NCI-H1436 (cell line): Measurements from ENCODE around the gene RAPGEF5.

ENCODE experiments used
- DNase-seq: peaks from one replicate; lab custom pipeline; 2025; lab: John Stamatoyannopoulos, UW

RAPGEF5 gene

DNA sequence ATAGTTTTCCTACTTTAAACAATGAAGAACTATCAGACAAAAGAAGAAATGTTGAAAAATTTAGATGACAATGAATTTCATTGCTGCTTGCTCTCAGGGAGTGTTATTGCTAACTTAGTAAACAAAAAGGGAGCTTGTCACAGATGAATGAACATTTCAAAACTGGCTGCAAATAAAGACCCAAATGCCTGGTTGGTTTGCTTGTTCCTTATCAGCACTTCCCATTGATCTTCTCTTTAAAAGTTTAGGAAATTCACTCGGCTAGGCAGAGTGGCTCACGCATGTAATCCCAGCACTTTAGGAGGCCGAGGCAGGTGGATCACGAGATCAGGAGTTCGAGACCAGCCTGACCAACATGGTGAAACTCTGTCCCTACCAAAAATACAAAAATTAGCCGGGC, 167.2 kb downstream of the RAPGEF5 start:
- DNase-seq = no peak

DNA sequence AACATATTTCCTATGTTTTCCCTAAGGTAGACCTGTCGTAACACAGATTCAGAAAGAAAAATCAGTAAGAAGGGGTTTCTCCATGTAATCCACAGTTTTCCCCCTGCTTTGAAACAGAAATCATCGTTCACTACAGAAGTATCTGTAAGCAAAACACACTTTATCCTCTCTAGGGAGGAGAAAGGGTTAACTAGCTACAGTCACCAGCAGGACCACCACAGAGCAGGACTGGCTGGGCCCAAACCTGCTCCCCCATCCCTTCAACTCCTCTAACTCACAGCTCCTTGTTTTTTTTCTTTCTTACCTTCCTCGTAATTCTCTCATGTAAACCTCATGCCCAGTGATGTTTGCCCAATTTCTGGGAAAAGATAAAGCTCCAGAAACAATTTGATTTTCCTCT, 167.7 kb downstream of the RAPGEF5 start:
- DNase-seq = no peak

DNA sequence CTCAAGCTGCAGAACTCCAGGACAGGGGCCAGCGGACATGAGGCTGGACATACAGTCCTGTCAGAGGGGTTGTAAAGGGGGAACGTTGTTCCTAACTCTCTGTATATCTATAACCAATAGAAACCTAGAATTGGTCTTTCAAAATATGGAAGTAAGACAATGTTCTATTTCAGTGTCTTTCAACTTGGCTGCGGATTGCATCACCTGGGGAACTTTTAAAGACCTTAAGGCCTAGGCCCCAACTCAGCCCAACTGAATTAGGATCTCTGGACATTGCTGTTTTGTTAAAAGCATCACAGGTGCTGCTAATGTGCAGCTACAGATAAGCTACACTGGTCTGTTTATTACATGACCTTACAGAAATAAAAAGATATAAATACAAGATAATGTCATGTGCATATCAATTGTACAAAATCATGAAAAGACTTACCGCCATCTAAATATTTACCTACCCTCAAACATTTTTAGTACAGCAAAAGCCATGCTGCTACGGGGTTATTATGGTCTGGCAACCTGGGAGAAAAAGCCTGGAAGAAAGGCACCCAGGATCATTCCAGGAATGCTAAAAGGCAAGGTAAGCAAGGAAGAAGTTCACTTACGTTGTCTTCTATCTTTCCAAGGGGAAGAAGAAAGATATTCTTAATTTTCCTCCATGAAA, 169.1 kb downstream of the RAPGEF5 start:
- no peak for DNase-seq

DNA sequence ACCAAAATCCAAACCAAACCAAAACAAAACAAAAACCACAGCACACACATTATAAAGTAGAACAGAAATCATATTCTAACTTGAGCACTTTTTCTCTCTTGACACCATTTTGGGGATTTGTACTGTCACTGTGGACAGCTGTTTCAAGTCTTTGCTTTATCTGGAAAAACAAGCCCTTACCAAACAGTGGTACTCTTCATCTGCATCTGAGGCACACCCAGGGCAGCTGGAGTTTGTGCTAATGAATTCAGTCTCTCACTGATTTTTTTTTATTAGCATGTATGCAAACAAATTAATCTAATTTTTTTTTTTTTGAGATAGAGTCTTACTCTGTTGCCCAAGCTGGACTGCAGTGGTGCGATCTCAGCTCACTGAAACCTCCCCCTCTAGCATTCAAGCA, 171.4 kb downstream of the RAPGEF5 start:
- DNase-seq = no peak

DNA sequence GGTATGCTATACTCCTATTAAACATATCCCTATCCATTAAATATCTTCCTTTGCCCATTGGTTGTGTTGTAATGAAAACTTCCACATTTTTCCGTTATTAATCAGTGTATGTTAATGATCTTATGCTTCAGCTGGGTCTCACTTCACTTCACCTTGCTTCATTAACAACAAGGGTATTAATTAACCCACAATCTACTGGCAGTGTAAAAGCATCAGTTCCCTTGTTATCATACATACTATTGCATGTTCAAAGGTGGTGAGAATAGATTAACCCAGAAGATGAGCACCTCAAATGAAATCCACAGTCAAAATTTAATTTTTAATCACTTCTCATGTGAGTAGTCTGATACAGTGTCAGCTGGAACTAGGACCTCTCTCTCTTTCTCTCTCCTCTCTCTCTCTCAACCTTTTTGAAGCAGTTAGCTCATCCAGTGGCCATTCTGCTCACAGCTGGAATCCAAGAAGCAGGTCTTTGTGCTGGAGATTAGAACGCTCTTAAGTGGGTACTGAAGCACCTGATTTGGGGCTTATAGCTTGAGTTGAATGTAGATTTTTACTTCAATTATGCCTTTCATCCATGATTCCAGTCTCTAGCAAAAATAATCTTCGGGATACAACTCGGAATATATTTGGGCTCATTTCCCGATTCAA, 172.3 kb downstream of the RAPGEF5 start:
- DNase-seq = no peak

DNA sequence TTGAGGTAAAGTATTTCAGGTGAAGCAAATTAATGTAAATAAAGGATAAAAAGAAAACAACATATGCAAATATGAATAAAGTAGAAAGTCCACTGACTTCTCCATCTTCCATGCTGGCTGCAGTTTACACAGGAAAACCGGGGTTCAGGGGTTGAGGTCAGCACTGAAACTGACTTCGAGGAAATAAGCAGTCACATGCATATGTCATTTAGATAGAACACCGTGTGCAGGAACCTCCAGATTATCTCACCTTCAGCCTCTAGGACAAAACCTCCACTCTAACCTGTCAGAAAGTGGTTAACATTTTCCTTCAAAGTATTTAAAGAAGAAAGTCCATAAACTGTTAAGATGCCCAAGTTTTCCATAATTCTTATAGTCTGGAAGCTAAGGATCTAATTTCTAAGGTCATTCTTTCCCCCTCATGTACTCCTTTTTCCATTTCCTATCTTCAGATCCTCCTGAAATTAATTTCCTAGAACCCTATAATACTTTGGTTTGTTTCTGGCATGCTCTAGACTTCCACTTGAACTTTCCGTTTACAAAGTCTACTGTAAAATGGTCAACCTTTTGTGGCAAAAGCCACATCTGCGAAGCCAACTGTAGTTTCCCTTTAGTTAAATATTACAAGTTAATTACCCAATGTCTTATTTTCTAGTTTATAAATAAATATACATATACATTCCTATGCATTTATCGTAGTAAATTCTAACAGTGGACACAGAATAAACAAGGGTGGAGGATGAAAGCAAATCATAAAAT, 173.3 kb downstream of the RAPGEF5 start:
- no peak for DNase-seq

DNA sequence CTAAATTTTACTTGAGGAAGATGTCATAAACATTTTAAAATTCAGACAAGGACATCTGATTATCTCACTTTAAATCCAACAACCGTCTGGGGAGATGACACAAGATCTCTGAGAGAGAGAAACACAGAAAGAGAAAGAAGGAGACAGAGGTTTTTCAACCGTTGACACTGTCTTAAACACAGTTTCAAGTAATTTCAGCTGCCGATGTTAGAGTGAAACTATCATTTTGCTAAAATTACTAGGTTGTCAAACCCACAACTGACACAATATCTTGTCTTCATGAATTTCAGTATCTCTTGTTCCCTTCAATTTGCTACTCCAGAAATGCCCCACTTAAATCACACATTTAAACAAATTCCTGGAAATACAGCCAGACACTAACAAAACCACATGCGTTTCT, 174.8 kb downstream of the RAPGEF5 start:
- DNase-seq = no peak

DNA sequence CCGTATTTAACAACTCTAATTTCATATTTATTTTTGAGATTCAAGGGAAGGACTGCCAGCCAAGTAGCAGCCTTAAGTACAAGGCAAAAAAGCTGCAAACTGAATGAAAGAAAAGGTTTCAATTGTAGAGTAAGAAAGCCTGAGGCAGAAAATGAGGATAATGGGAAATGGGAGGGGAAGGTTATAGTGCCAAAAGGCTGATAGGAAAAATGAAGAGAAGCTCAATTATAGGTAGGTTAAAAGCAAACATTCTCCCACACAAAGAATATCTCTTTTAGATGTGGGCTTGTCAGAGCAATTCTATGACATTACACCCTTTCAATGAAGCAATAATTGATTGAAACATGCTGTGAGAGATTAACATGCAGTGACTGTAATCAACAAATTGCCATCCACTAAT, 175.3 kb downstream of the RAPGEF5 start:
- DNase-seq = peak; percentile 31

DNA sequence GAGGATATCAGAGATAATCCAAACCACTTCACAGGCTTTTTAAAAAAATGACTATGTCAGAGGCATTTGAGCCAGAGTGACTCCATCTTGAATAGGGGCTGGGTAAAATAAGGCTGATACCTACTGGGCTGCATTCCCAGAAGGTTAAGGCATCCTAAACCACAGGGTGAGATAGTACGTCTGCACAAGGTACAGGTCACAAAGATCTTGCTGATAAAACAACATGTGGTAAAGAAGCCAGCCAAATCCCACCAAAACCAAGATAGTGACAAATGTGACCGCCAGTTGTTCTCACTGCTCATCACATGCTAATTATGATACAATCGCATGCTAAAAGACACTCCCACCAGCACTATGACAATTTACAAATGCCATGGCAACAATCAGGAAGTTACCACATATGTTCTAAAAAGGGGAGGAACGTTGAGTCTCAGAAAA, 177.5 kb downstream of the RAPGEF5 start:
- DNase-seq = no peak

DNA sequence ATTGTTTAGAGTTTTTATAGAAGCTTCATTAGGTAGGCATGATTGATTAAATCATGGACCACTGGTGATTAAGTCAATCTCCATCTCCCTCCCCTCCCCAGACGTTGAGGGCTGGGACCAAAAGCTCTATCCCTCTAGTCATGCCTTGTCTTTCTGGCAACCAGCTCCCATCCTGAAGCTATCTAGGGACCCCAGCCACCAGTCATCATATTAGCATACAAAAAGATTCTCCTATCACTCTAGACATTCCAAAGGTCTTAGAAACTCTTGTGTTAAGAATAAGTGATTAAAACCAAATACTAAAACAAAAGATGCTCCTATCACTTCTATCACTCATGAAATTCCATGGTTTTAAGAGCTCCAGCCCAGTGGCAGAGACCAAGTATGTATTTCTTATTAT, 178.2 kb downstream of the RAPGEF5 start:
- DNase-seq = no peak

DNA sequence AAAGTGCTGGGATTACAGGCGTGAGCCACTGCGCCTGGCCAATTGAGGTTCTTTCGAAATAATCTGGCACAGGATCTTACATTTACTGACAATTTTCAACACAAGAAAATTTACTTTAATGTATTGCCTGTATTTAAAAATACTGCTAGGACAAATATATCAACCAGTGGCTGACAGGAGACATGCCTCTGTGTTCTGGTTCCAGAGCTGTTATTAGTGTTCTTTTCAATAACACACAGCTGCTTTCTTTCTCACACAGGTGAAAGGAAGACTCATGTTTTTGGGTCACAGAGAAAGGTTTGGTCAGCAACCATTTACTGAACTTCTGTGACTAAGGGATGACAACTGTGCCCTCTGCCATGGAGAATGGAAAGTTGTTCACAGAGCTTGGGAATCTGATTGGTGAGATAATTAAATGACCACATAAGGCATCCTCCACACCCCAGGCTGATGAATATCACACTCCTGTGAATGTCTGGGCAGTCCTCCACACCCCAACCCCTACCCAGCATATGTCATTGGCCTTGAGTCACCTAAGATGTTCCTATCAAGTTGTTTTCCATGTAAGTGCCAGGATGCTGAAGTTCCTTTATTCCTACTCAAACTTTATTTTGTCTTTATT, 180.1 kb downstream of the RAPGEF5 start:
- DNase-seq = no peak

DNA sequence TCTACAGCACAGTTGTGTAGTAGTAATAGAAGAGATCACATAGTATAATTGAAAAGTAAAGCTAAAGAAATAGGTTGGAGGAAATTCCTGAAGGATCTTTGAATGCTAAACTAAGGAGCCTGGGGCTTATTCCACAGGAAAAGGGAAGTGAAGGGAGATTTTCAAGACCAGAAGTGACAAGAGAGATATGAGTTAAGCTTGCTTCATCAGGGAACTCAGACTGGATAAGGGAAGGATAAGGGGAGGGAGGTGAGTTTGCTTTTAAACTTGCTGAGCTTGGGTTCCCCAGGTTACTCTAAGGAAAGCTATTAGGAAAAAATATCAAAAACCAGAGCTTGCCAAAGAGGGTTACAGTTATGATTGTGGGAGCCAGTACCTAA, 182.4 kb downstream of the RAPGEF5 start:
- no peak for DNase-seq

DNA sequence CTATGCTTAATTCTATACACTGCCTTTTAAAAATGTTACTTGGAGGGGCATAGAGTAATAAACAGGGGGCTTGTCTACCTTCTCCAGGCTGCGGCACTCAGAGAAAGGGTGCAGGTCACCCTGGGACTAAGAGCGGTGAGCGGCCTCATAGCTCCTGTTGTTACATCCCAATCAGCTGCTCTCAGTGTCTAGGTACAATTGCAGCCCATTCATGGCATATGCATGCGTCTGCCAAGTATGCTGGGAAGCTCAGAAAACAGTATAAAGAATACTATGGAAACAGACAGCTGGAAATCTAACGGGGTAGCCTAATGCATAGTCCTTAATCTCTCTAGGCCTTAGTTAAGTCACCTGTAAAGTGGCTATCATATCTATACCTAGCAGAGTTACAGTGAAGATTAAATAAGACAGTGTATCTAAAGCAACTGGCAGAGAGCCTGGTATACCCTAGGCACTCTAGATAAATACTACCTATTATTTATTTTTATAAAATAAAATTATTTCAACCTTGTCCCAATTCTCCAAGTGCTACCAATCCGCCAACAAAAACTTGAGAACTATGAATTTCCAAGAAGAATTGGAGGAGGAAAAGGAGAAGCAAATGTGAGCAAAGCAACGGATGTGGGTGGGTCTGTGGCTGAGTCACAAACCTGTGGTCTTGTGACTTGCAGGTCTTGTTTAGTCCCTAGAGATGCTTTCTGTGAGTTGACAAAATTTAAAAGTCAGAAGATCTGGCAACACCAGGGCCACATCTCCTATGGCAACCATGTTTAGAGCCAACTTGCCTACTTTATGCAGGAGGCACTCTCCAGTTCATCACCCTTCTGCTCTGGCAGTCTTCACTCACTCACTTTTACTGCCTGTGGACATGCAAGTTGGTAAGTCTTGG, 183.0 kb downstream of the RAPGEF5 start:
- DNase-seq = no peak

DNA sequence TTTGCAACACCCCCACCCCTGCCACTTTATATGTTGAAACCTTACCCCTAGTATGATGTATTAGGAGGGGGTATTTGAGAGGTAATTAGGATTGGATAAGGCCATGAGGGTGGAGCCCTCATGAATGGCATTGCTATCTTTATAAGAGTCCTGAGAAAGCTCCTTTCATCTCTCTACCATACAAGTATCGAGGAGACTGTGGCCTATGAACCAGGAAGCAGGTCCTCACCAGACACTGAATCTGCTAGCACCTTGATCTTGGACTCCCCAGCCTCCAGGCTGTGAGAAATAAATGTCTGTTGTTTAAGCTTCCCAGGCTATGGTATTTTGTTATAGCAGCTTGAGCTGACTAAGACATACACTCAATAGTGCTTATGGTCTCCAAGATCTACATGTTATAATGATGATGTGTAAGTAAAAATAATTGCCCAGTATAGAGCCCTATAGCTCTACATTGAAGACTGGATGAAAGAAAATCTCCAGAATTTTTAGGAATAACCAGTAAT, 188.8 kb downstream of the RAPGEF5 start:
- DNase-seq = no peak

DNA sequence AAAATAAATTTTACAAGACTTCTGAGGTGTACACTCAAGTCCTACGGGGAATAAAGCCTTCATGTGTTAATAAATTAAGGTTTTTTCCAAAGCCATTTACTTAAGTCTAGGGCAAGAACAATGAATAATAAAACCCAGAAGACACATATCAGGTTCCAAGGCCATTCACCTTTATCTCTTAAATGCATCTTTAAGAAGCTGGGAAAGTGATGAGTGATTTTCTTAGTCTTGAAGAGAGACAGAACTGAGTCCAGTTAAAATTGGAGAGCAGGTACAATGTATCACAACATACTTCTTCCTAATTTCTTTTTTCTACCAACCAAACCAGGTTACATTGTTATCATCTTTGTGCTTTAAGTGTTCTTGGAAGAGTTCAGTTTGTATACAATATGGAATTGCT, 189.5 kb downstream of the RAPGEF5 start:
- no peak for DNase-seq

DNA sequence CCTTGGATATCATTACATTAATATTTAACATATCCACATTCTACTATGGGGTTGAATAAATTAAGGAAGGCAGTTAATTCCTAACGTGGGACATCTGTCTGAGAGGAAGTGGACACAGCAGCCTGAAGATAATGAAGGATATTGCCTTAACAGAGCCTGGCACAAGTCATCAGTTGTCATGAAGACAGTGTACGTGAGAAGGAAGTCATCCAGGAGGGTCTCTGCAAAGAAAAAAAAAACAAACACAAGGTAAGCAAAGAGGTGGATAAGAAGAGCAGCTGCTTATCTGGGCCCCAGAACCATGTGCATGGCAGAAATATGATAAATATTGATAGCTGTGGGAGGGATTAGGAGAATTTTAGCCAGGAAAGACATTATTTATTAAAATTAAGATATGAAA, 190.0 kb downstream of the RAPGEF5 start:
- no peak for DNase-seq

DNA sequence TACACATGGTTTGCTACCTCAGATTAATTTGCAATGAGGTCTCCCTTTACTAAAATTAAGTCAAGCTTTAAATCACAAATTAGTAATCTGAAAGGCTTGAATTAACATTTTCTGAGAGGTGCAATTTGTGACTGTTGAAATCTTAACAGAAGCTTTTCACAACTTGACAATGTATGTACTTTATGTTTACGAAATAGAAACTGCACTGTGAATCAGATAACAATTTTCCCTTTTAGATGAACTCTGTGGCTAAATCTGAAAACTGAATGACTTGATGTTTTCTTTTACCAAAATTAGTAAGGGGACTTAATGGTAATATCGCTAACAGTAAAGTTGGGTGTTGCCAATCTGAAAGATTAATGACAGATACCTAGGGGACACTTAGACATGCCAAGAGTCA, 197.6 kb downstream of the RAPGEF5 start:
- DNase-seq = no peak

DNA sequence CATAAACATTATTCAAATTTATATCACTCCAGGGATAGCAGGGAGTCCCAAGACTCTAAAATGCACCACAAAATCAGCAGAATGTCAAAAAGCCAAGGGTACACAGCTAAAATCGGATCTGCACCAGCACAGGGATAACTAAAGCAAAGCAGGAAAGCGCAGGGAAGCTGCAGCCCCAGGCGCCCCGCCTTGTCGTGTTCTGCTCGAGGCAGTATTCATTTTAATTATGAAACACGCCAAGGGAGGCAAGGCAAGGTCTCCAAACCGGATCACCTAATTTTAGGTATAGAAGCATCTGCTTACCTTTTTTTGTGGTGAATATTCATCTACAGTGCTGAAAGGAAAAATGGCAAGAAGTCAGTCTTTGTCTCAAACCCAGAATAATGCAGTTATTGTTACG, 199.4 kb downstream of the RAPGEF5 start:
- DNase-seq = no peak

DNA sequence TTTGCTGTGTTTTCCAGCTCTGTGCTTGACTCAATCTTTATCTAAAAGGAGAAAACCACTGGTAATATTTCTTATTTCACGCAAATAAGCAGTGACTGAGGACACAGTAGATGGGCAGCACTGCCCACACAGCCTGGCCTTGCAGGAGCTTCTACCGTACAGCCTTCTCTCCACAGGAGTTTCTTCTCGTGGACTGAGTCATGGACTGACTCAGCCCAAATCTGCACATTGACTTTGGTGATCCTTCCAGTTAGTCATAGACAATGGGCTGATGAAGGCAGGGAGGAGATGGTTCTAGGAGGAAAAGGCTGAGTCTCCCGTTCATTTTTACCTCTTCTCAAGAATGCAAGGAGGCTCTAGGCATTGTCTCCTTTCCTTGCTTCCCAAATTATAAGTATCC, 200.7 kb downstream of the RAPGEF5 start:
- DNase-seq = no peak

DNA sequence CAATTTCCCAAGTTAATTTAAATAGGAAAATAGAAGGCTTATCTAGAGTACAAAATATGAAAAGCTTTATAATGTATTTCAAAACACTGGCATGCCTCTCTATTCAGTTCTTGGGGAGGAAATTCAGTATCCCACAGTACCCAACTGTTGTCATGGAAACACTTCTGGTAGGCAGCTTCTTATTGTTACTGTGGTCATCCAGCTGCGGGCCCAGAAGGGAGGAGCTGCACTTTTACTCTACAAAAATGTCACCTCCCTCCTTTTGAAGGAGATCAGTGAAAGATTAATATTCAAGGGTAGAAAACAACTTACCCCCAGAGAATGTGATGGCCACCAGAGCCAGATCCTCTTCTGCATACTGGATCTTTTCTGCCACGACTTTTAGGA, 202.8 kb downstream of the RAPGEF5 start:
- DNase-seq = no peak

DNA sequence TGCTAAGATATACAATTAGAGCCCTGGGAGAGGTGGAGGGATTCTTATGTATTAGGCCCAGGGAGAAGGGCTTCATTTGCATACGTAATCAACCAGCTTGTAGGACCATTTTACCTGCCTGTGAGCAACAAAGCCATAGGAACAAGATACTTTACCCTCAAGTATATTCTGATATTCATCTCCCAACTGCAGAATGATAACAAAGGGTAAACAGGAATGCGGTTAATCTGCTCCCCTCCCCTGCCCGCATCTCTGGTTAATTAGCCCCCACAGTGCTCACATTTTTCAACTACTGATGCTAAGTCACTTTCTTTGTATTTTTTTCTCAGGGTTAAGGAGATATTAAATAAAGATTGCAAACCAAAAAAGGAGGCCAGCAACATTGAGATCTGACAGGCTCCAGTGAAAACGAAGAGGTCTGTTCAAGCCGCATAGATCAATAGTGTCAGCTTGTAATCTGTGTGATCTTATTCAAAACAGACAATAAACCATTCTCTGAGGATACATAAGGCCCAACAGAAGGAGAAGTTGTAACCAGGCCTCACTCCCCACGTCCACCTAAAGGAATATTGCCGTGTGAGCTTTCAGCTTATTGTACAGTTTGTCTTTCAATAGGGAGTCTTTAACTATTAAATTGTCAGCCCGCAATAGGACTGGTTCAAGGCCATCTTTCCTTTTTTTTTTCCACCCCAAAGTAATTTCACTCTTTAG, 203.4 kb downstream of the RAPGEF5 start:
- DNase-seq = no peak
